NB4 (cell line): ENCODE results near the gene FLG2.

ENCODE experiments used
- DNase-seq: peaks from one replicate; pipeline ENCODE4 v3.0.0; 2010; ENCODE audit warnings: low read depth
- H3K4me3 ChIP-seq: one replicate; pipeline ENCODE4 v1.5.1; 2011; ENCODE audit warnings: mild to moderate bottlenecking, low read depth, low read length, moderate library complexity
- CTCF ChIP-seq: IDR thresholded peaks from one replicate; pipeline ENCODE4 v1.5.1; 2012; ENCODE audit warnings: low read depth, low read length
- MAX ChIP-seq: IDR thresholded peaks from 2 replicates; pipeline ENCODE4 v1.6.1; 2011; ENCODE audit warnings: low read depth, low read length
- MYC ChIP-seq: IDR thresholded peaks from 2 replicates; pipeline ENCODE4 v1.6.1; 2011; ENCODE audit warnings: low read depth, low read length
- POLR2A ChIP-seq: IDR thresholded peaks from 2 replicates; pipeline ENCODE4 v1.6.1; 2011; ENCODE audit warnings: mild to moderate bottlenecking; ENCODE audit not compliant: insufficient read length; ENCODE audit errors: extremely low read depth

The FLG2 gene

GRCh38 chr1:152367436-152367835 lies 7.6 kb upstream of the FLG2 start:
- no peak overlapping the region for H3K4me3 ChIP-seq
- no peak for DNase-seq
- TF ChIP-seq POLR2A (no peak), MYC (no peak), MAX (no peak), CTCF (no peak)

GRCh38 chr1:152356736-152357135 lies 3.1 kb downstream of the FLG2 start:
- TF ChIP-seq CTCF (no peak), POLR2A (no peak)
- no peak overlapping the region for H3K4me3 ChIP-seq
- no peak for DNase-seq

- DNase-seq = no peak
- no peak for TF ChIP-seq MAX
- TF ChIP-seq POLR2A = no peak
- TF ChIP-seq MYC = no peak
- no peak for TF ChIP-seq CTCF
- H3K4me3 ChIP-seq = no peak overlapping the region
These were observed 10.2 kb downstream of the FLG2 start for GRCh38 chr1:152349611-152350010.

- TF ChIP-seq MAX = no peak
- TF ChIP-seq MYC = no peak
- TF ChIP-seq CTCF = no peak
- no peak for TF ChIP-seq POLR2A
- peak; percentile 1 for DNase-seq
- H3K4me3 ChIP-seq = no peak overlapping the region
These were observed 11.4 kb downstream of the FLG2 start for GRCh38 chr1:152348447-152348846.

GRCh38 chr1:152347116-152347728 lies 12.6 kb downstream of the FLG2 start:
- TF ChIP-seq MYC (no peak), CTCF (peak; percentile 86)
- peak; percentile 56 for DNase-seq
- H3K4me3 ChIP-seq = no peak overlapping the region

- TF ChIP-seq CTCF (no peak), MAX (no peak), POLR2A (no peak), MYC (no peak)
- no peak for DNase-seq
These were observed 15.4 kb downstream of the FLG2 start for GRCh38 chr1:152344438-152344837.

More at GRCh38 chr1:152344438-152344837, 15.4 kb downstream of the FLG2 start:
- no peak overlapping the region for H3K4me3 ChIP-seq
